Neural progenitor cell (in vitro differentiated cells): Measurements from ENCODE around the gene NAA60. TPM values are rescaled to one million over a fixed set of nuclear protein-coding genes. Genes with fewer than 3 reads are reported as not detected.

Experiments
- DNase-seq: peaks from one replicate; pipeline ENCODE4 v3.0.0-alpha.2; 2016; ENCODE audit warnings: low spot score
- H2AFZ ChIP-seq: fragments of 200-600 bp; sonication (generic); replicated peaks from 2 replicates; pipeline ENCODE4 v1.6.1; 2016; ENCODE audit warnings: antibody characterized with exemption
- H3F3A ChIP-seq: fragments of 200-600 bp; sonication (generic); 2 replicates; pipeline ENCODE4 v1.6.1; 2016; ENCODE audit warnings: antibody characterized with exemption, low read depth
- H3K27ac ChIP-seq: fragments of 200-600 bp; sonication (generic); 2 replicates; pipeline ENCODE4 v1.5.1; 2016; ENCODE audit warnings: mild to moderate bottlenecking
- H3K27me3 ChIP-seq: fragments of 200-600 bp; sonication (generic); 2 replicates; pipeline ENCODE4 v1.6.1; 2016; ENCODE audit warnings: mild to moderate bottlenecking, moderate library complexity
- H3K36me3 ChIP-seq: fragments of 200-600 bp; sonication (generic); 2 replicates; pipeline ENCODE4 v1.5.1; 2016
- H3K4me1 ChIP-seq: fragments of 200-600 bp; sonication (generic); 2 replicates; pipeline ENCODE4 v1.6.1; 2016; ENCODE audit warnings: mixed run types
- H3K4me2 ChIP-seq: fragments of 200-600 bp; sonication (generic); 2 replicates; pipeline ENCODE4 v1.6.1; 2016
- H3K4me3 ChIP-seq: fragments of 200-600 bp; sonication (generic); 2 replicates; pipeline ENCODE4 v1.5.1; 2016
- H3K79me2 ChIP-seq: fragments of 200-600 bp; sonication (generic); 2 replicates; pipeline ENCODE4 v1.6.1; 2016; ENCODE audit warnings: low read depth
- H3K9ac ChIP-seq: fragments of 200-600 bp; sonication (generic); 2 replicates; pipeline ENCODE4 v1.6.1; 2016
- H3K9me3 ChIP-seq: fragments of 200-600 bp; sonication (generic); 2 replicates; pipeline ENCODE4 v1.5.1; 2016; ENCODE audit warnings: low read depth
- H4K20me1 ChIP-seq: fragments of 200-600 bp; sonication (generic); 2 replicates; pipeline ENCODE4 v1.6.1; 2016; ENCODE audit warnings: low read depth
- H3K27ac Mint-ChIP-seq: 3 replicates; pipeline ENCODE4 v1.8.0; 2021; ENCODE audit warnings: mixed read lengths
- H3K27me3 Mint-ChIP-seq: 2 replicates; pipeline ENCODE4 v1.8.0; 2022; ENCODE audit warnings: low read depth, mild to moderate bottlenecking, inconsistent platforms, moderate library complexity, mixed read lengths; ENCODE audit not compliant: insufficient read depth
- H3K36me3 Mint-ChIP-seq: 3 replicates; pipeline ENCODE4 v1.8.0; 2021; ENCODE audit warnings: mixed read lengths
- H3K4me1 Mint-ChIP-seq: 3 replicates; pipeline ENCODE4 v1.8.0; 2021; ENCODE audit warnings: mixed read lengths
- H3K4me3 Mint-ChIP-seq: 3 replicates; pipeline ENCODE4 v1.8.0; 2021; ENCODE audit warnings: mild to moderate bottlenecking, moderate library complexity, mixed read lengths
- H3K9me3 Mint-ChIP-seq: 3 replicates; pipeline ENCODE4 v1.8.0; 2020; ENCODE audit warnings: mixed read lengths
- CTCF ChIP-seq: fragments of 200-600 bp; sonication (generic); IDR thresholded peaks from 2 replicates; pipeline ENCODE4 v1.5.1; 2017; ENCODE audit warnings: antibody characterized with exemption, mild to moderate bottlenecking
- EZH2 ChIP-seq: fragments of 200-600 bp; sonication (generic); IDR thresholded peaks from 2 replicates; pipeline ENCODE4 v1.6.1; 2017; ENCODE audit warnings: antibody characterized with exemption, mild to moderate bottlenecking, moderate library complexity
- EZH2phosphoT487 ChIP-seq: fragments of 200-600 bp; sonication (generic); IDR thresholded peaks from 2 replicates; pipeline ENCODE4 v1.6.1; 2017; ENCODE audit warnings: antibody characterized with exemption
- total RNA-seq: library from RNA; depleted of rRNA; stranded (reverse); fragments of >200 nt; gene quantifications from 2 replicates; pipeline ENCODE4 v1.2.3, GENCODE V29; 2015; ENCODE audit warnings: low replicate concordance

NAA60 gene
- total RNA-seq, 1 donor from 2014 or later: 14.8 TPM

- H3F3A ChIP-seq: no peaks in the 10 kb centered on the region
- no peaks in the 10 kb centered on the region for H3K4me1 ChIP-seq
- H3K9me3 Mint-ChIP-seq: no peaks in the 10 kb centered on the region
- no peak overlapping the region for H3K27ac Mint-ChIP-seq
- H3K36me3 ChIP-seq: no peaks in the 10 kb centered on the region
- no peak overlapping the region for H3K4me2 ChIP-seq
- H3K36me3 Mint-ChIP-seq: no peaks in the 10 kb centered on the region
- no peak overlapping the region for H3K4me3 Mint-ChIP-seq
- H3K4me1 Mint-ChIP-seq: no peaks in the 10 kb centered on the region
- no peak overlapping the region for H3K9ac ChIP-seq
- no peak for DNase-seq
- H2AFZ ChIP-seq: no peak overlapping the region
- H3K79me2 ChIP-seq: no peaks in the 10 kb centered on the region
- H3K27ac ChIP-seq: no peak overlapping the region
- H3K27me3 Mint-ChIP-seq: peaks cover 5% of the 10 kb centered on the region
- TF ChIP-seq CTCF (no peak), EZH2 (no peak), EZH2phosphoT487 (no peak)
- H3K4me3 ChIP-seq: no peak overlapping the region
- H3K27me3 ChIP-seq: no peaks in the 10 kb centered on the region
- H3K9me3 ChIP-seq: no peaks in the 10 kb centered on the region
- H4K20me1 ChIP-seq: no peaks in the 10 kb centered on the region
Observed at GRCh38 chr16:3431779-3432219, 11.7 kb upstream of the NAA60 start.

GRCh38 chr16:3434373-3434772 lies 9.1 kb upstream of the NAA60 start:
- Mint-ChIP-seq H3K36me3 (peaks cover under 1% of the 10 kb centered on the region), H3K27ac (no peak overlapping the region), H3K4me3 (no peak overlapping the region), H3K27me3 (peaks cover 2% of the 10 kb centered on the region), H3K9me3 (peaks cover 2% of the 10 kb centered on the region), H3K4me1 (no peaks in the 10 kb centered on the region)
- no peaks in the 10 kb centered on the region for H3F3A ChIP-seq
- no peaks in the 10 kb centered on the region for H3K4me1 ChIP-seq
- H3K27ac ChIP-seq: no peak overlapping the region
- no peaks in the 10 kb centered on the region for H3K79me2 ChIP-seq
- no peaks in the 10 kb centered on the region for H3K9me3 ChIP-seq
- no peak overlapping the region for H2AFZ ChIP-seq
- no peak overlapping the region for H3K9ac ChIP-seq
- H4K20me1 ChIP-seq: no peaks in the 10 kb centered on the region
- H3K27me3 ChIP-seq: no peaks in the 10 kb centered on the region
- H3K4me2 ChIP-seq: no peak overlapping the region
- no peaks in the 10 kb centered on the region for H3K36me3 ChIP-seq
- no peak for DNase-seq
- no peak for TF ChIP-seq CTCF
- no peak for TF ChIP-seq EZH2phosphoT487
- no peak for TF ChIP-seq EZH2
- no peak overlapping the region for H3K4me3 ChIP-seq

GRCh38 chr16:3439637-3440036 lies 3.8 kb upstream of the NAA60 start:
- no peaks in the 10 kb centered on the region for H3K4me1 ChIP-seq
- H3K9ac ChIP-seq: no peak overlapping the region
- Mint-ChIP-seq H3K9me3 (peaks cover 23% of the 10 kb centered on the region), H3K4me3 (no peak overlapping the region), H3K27ac (no peak overlapping the region), H3K4me1 (peaks cover 9% of the 10 kb centered on the region), H3K36me3 (peaks cover 22% of the 10 kb centered on the region), H3K27me3 (peaks cover 4% of the 10 kb centered on the region)
- no peaks in the 10 kb centered on the region for H4K20me1 ChIP-seq
- no peaks in the 10 kb centered on the region for H3F3A ChIP-seq
- no peak for DNase-seq
- TF ChIP-seq EZH2: no peak
- TF ChIP-seq EZH2phosphoT487: no peak
- TF ChIP-seq CTCF: no peak
- H3K4me2 ChIP-seq: no peak overlapping the region
- H3K79me2 ChIP-seq: peaks cover 16% of the 10 kb centered on the region
- H3K27ac ChIP-seq: no peak overlapping the region
- peaks cover 6% of the 10 kb centered on the region for H3K9me3 ChIP-seq
- H2AFZ ChIP-seq: no peak overlapping the region
- peaks cover 4% of the 10 kb centered on the region for H3K36me3 ChIP-seq
- H3K27me3 ChIP-seq: no peaks in the 10 kb centered on the region
- no peak overlapping the region for H3K4me3 ChIP-seq
